GM23248 (cell line): ENCODE results near the gene GLS.

Source experiments
- EZH2 ChIP-seq: fragments of 200-600 bp; sonication (generic); IDR thresholded peaks from 2 replicates; pipeline ENCODE4 v1.6.1; 2018; ENCODE audit warnings: antibody characterized with exemption, mild to moderate bottlenecking; ENCODE audit not compliant: insufficient read depth, poor library complexity, severe bottlenecking
- EZH2phosphoT487 ChIP-seq: fragments of 200-600 bp; sonication (generic); IDR thresholded peaks from 2 replicates; pipeline ENCODE4 v1.6.1; 2018; ENCODE audit warnings: antibody characterized with exemption, moderate library complexity, mild to moderate bottlenecking, low read depth; ENCODE audit not compliant: insufficient read depth

GRCh38 chr2:191012845-191013681 is 132.4 kb downstream of the GLS start:
- no peak for TF ChIP-seq EZH2
- TF ChIP-seq EZH2phosphoT487: no peak
